GM15510 (cell line): ENCODE results near the gene EPB41L1.

ENCODE experiments used
- POLR2A ChIP-seq: IDR thresholded peaks from 3 replicates; pipeline ENCODE4 v1.6.1; 2011; ENCODE audit warnings: borderline replicate concordance; ENCODE audit not compliant: insufficient read length; ENCODE audit errors: extremely low read depth

The EPB41L1 gene

DNA sequence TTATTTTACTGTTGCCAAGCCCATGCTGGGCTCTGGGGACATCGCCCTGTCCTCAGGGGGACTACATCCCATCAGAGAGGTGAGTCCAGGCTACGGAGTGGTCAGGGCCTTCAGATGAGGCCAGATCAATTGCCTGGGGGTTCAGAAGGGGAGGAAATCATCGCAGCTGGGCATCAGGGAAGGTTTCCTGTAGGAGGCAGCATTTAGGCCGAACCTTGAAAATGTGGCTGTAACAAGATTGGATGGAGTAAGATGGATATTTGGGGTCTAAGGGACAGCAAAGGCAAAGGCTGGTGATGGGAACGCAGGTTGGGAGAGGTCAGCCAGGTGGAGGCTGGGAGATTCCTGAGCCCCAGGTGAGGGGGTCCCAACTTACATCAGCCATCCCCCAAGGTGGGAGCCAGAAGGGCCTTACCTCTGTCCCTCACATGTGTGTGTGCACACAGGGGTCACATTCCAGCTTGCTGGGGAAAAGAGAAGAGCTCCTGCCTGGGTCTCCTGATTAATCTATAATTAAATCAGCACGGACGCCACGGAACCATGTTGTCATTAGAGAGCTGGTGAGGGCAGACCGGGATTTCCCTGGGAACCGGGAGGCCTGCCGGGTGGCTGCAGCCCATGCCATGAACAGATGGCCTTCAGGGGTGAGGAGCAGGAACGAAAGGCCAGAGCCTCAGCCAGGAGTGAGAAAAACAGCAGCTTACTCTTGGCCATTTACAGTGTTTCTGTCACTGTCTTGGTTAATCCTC lies 121.1 kb downstream of the EPB41L1 start:
- TF ChIP-seq POLR2A: no peak

- TF ChIP-seq POLR2A: no peak
These were observed 123.0 kb downstream of the EPB41L1 start for GRCh38 chr20:36277546-36277945.

DNA sequence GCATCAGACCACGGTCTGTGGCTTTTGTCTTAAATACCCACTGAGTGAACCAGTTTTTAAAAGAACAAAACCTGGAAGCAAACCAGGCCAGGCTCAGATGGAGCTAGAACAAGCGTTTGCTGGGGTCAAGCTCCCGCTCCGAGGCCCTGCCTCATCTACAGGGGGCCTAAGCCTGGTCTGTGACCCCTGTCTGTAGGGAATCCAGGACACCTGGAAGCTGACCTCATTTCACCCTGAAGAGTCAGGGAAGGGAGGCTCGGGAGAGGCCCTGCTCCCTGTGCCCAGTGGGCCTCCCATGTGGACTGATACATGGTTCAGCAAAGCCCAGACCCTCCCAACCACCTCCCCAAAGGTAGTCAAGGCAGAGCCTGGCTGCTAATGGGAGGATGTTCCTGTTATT lies 124.8 kb downstream of the EPB41L1 start:
- no peak for TF ChIP-seq POLR2A

DNA sequence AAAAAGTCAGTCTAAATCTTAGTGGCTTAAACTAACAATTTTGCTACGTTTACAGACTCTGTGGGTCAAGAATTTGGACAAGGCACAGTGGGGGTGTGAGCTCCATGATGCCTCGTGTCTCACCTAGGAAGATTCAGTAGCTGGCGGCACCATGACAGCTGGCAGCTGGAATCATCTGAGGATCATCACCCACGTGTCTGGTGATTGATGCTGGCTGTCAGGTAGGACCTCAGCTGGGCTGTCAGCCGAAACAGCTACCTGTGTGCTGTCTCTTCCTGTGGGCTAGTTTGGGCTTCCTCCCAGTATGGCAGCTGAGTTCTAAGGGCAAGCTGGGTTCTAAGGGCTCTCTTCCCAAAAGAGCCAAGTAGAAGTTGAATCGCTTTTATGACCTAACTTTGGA lies 125.2 kb downstream of the EPB41L1 start:
- TF ChIP-seq POLR2A: no peak

DNA sequence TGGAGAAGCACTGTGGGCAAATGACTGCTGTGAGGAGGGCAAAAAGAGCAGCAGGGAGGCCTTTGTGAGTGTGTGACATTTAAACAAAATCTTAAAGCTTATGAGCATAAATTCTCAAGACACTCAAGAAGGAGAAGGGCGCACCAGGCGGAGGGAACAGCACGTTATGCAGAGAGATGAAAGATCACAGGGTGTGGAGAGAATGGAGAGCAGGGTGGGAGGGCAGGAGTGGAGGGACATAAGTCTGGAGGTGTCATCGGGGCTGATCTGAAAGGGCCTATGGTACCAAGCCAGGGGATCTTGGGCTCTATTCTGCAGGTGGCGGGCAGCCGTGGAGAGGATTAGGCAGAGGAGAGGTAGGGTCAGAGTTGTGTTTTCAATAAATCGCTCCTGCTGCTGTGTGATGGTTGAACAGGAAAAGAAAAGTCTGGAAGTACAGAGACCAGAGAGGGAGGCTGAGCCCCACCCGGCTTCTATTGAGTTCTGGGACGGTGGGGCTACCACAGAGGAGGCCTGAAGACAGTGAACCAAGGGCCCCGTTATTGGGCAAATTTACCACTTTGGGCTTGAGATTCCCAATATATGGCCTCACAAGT lies 127.3 kb downstream of the EPB41L1 start:
- no peak for TF ChIP-seq POLR2A
